HepG2 (cell line): ENCODE data around the gene TNNT3. TPM values are rescaled to one million over a fixed set of nuclear protein-coding genes. Genes with fewer than 3 reads are reported as not detected.

ENCODE experiments used
- ATAC-seq: fragments of 200-7000 bp; cut with Tn5 transposase; 3 replicates; pipeline ENCODE4 v1.9.1; 2020; ENCODE audit warnings: mild to moderate bottlenecking, moderate library complexity
- BruUV-seq: library from RNA; stranded (reverse); fragments of 400-500 nt; replicated peaks from 2 replicates; lab custom pipeline; 2021; lab: Mats Ljungman, UMichigan
- CTCF ChIA-PET: fragments of 300-600 bp; formaldehyde crosslinking; extraction: SDS; loops from one replicate; lab custom pipeline; 2021; ENCODE audit warnings: low total read pairs, inconsistent platforms, low intra/inter-chr PET ratio; lab: Yijun Ruan, JAX
- POLR2A ChIA-PET: fragments of 350-600 bp; sonication (Branson Sonifier 250); formaldehyde crosslinking; loops from one replicate; lab custom pipeline; 2020; ENCODE audit warnings: antibody characterized with exemption, inconsistent platforms; lab: Yijun Ruan, JAX
- DNase-seq: peaks from one replicate; pipeline ENCODE4 v3.0.0-alpha.2; 2015; ENCODE audit warnings: low spot score
- FAIRE-seq: peaks from 3 replicates; lab custom pipeline; 2011; peaks lifted over from hg19 to GRCh38; lab: Jason Lieb, UNC
- H2AFZ ChIP-seq: one replicate; pipeline ENCODE4 v1.6.1; 2011; ENCODE audit warnings: low read length, inconsistent platforms
- H3K27ac ChIP-seq: fragments of 300-600 bp; 3 replicates; pipeline ENCODE4 v1.8.0; 2011; ENCODE audit warnings: mixed run types, mild to moderate bottlenecking, mixed read lengths, low read length, inconsistent platforms; ENCODE audit not compliant: insufficient read depth; ENCODE audit errors: extremely low read length
- H3K27me3 ChIP-seq, 2 experiments: fragments of 200-600 bp in 1 of 2; 2 replicates in 1 of 2; 3 replicates in 1 of 2; pipeline versions ENCODE4 v1.6.0 to v1.8.0; 2011; ENCODE audit warnings: low read length in 2 of 2, mild to moderate bottlenecking in 2 of 2, moderate library complexity in 2 of 2, inconsistent platforms in 1 of 2; ENCODE audit not compliant: insufficient read depth in 2 of 2, control insufficient read depth in 1 of 2
- H3K36me3 ChIP-seq, 2 experiments: fragments of 200-600 bp in 1 of 2; replicated peaks in 1 of 2; 2 replicates in 1 of 2; 3 replicates in 1 of 2; pipeline versions ENCODE4 v1.5.1 to v1.8.0; 2011; ENCODE audit warnings: low read length in 2 of 2, inconsistent platforms in 1 of 2; ENCODE audit not compliant: insufficient read depth in 2 of 2, control insufficient read depth in 1 of 2
- H3K4me1 ChIP-seq: 2 replicates; pipeline ENCODE4 v1.5.1; 2012; ENCODE audit warnings: low read length, inconsistent platforms; ENCODE audit not compliant: insufficient read depth
- H3K4me2 ChIP-seq: 2 replicates; pipeline ENCODE4 v1.6.0; 2011; ENCODE audit warnings: low read depth, low read length, inconsistent platforms
- H3K4me3 ChIP-seq, 3 experiments: fragments of 200-600 bp in 1 of 3; sonication (generic), shearing (Covaris generic) in 1 of 3; replicated peaks in 1 of 3; 2 replicates each; pipeline ENCODE4 v1.5.1; 2011 to 2016; ENCODE audit warnings: low read length in 3 of 3, inconsistent platforms in 2 of 3, low read depth in 2 of 3, mild to moderate bottlenecking in 2 of 3, control low read depth in 1 of 3, mixed read lengths in 1 of 3; ENCODE audit not compliant: insufficient read depth in 1 of 3
- H3K79me2 ChIP-seq: one replicate; pipeline ENCODE4 v1.6.1; 2011; ENCODE audit warnings: low read length, inconsistent platforms; ENCODE audit not compliant: insufficient read depth
- H3K9ac ChIP-seq: 2 replicates; pipeline ENCODE4 v1.6.0; 2011; ENCODE audit warnings: mild to moderate bottlenecking, low read depth, low read length, inconsistent platforms; ENCODE audit not compliant: insufficient read depth
- H3K9me3 ChIP-seq: 2 replicates; pipeline ENCODE4 v1.5.1; 2012; ENCODE audit warnings: mild to moderate bottlenecking, low read length
- H4K20me1 ChIP-seq: 2 replicates; pipeline ENCODE4 v1.6.0; 2011; ENCODE audit warnings: inconsistent platforms, mild to moderate bottlenecking, low read length, moderate library complexity; ENCODE audit not compliant: insufficient read depth
- SOX13 ChIP-seq, 3 experiments: fragments of 450-650 bp in 1 of 3; sonication (generic) in 1 of 3; formaldehyde crosslinking in 1 of 3; IDR thresholded peaks in 2 of 3; conservative IDR thresholded peaks in 1 of 3; 2 replicates each; pipeline versions ENCODE4 v1.5.0 to v1.6.1; 2016 to 2020; ENCODE audit warnings: antibody characterized with exemption in 1 of 3, mild to moderate bottlenecking in 1 of 3, missing compliant biosample characterization in 1 of 3, missing genetic modification reagents in 1 of 3, moderate library complexity in 1 of 3
- TBL1XR1 ChIP-seq: fragments of 150-350 bp; IDR thresholded peaks from 2 replicates; pipeline ENCODE4 v1.6.1; 2014; ENCODE audit warnings: borderline replicate concordance, low read length; ENCODE audit not compliant: partially characterized antibody
- ZNF263 ChIP-seq: sonication (generic); formaldehyde crosslinking; IDR thresholded peaks from 2 replicates; pipeline ENCODE4 v1.4.0; 2020; ENCODE audit warnings: missing genetic modification reagents
- ZNF558 ChIP-seq: sonication (generic); formaldehyde crosslinking; IDR thresholded peaks from 2 replicates; pipeline ENCODE4 v1.9.0; 2022; ENCODE audit warnings: mild to moderate bottlenecking, missing genetic modification reagents, borderline replicate concordance
- ZNF660 ChIP-seq: sonication (generic); formaldehyde crosslinking; IDR thresholded peaks from 2 replicates; pipeline ENCODE4 v1.5.1; 2020; ENCODE audit warnings: mild to moderate bottlenecking, low read depth, missing genetic modification reagents, borderline replicate concordance
- WGBS: methylation state at CpG from one replicate; pipeline ENCODE4 v1.1.6; 2017; ENCODE audit warnings: low lambda C conversion rate; 5-methylcytosine and 5-hydroxymethylcytosine counted together
- in situ Hi-C: cut with HindIII; loops from 2 replicates; pipeline ENCODE4 v1.10.0; 2017; ENCODE audit warnings: low pct_unique_long_range_greater_than_20kb; ENCODE audit not compliant: extremely low pct_ligation_motif_present
- intact Hi-C: fragments of 100-400 bp; cut with micrococcal nuclease; formaldehyde crosslinking; loops from one replicate; pipeline ENCODE4 v1.10.0; 2022; ENCODE audit not compliant: unreplicated experiment
- polyA plus RNA-seq, 8 experiments: library from polyadenylated mRNA; depleted of rRNA in 3 of 8; stranded (reverse) in 7 of 8; unstranded in 1 of 8; fragments of >200 nt; fragmentation: Illumina TruSeq in 4 of 8; extraction: Trizol in 4 of 8; gene quantifications; 2 replicates each; pipeline versions ENCODE4 v1.2.1 to v1.2.3, GENCODE V29; 2011 to 2016; ENCODE audit warnings: low read depth in 4 of 8, missing spikeins in 1 of 8, mixed read lengths in 1 of 8; ENCODE audit not compliant: insufficient read depth in 1 of 8
- total RNA-seq, 5 experiments: library from RNA; depleted of rRNA; stranded (reverse); fragments of >200 nt; fragmentation: Illumina TruSeq; extraction: Trizol; gene quantifications; 2 replicates each; pipeline ENCODE4 v1.2.3, GENCODE V29; 2016; ENCODE audit warnings: low read depth in 1 of 5

Gene TNNT3
- total and polyA plus RNA-seq, 2 of the 13 experiments (the other 11 are each of a cell fraction or from before 2014, with no cell fraction given), result not detected

DNA sequence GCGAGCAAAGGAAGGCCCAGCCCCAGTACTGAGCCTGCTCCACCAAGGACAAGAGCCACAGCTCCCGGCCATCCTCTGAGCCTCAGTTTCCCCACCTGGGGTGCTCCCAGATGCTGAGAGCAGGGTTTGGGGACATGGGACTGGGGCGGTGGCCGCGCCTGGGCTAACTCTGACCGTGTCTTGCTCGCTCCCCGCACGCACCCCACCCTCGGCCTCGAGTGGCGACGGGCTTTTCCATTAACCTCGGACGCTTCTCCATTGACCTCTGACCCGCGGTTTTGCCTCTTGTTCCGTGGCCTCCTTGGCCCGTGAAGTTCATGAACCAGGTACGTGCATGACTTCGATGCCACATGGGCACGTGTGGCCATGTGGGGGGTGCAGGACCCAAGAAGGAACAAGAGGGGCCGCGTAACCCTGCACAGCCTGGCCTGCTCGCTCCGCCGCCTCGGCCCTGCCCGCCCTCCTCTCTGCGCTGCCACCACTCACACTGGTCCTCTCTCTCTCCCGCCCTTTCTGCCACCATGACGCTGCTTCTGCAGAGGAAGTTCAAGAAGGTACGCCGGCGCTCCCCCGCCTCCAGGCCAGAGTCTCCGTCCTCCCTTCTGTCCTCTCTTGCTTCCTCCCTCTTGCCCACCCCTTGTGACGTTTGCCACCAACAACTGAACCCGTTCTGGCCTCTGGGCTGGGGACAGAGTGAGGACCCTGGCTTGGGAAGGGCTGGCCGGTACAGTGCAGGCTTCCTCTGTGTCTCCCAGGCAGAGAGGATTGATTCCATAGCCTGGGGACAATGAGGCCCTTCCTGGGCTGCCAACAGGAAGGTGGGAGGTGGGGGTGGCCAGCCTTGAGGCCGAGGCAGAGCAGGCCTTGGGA is 6.9 kb downstream of the TNNT3 start:
- H3K4me2 ChIP-seq, result no peak overlapping the region
- H3K27me3 ChIP-seq, result peaks cover 29 to 86% of the 10 kb centered on the region in 2 experiments
- no peaks in the 10 kb centered on the region for H3K4me1 ChIP-seq
- TF ChIP-seq ZNF558 (CRISPR knock-in tag) (no peak), ZNF660 (no peak), SOX13 (IDR thresholded peaks at IDR 0.05) (no peak), SOX13 (CRISPR knock-in tag; conservative IDR thresholded peaks at IDR 0.05 in 1 of 2, IDR thresholded peaks at IDR 0.05 in 1 of 2) (no peak), TBL1XR1 (no peak), ZNF263 (CRISPR knock-in tag) (peak; percentile 75)
- no peak for ATAC-seq
- no peak for DNase-seq
- no peaks in the 10 kb centered on the region for H4K20me1 ChIP-seq
- no TSS peak for BruUV-seq
- H3K36me3 ChIP-seq, result no peaks in the 10 kb centered on the region
- no peak overlapping the region for H3K27ac ChIP-seq
- CTCF ChIA-PET, result no interaction called here
- POLR2A ChIA-PET, result no interaction called here
- no peaks in the 10 kb centered on the region for H3K9me3 ChIP-seq
- no peak overlapping the region for H2AFZ ChIP-seq
- H3K9ac ChIP-seq, result no peak overlapping the region
- no peaks in the 10 kb centered on the region for H3K79me2 ChIP-seq
- intact Hi-C loops (no loop called here), in situ Hi-C loops (no loop called here)
- 49% methylated on average over 36 of the region's 41 CpGs for WGBS
- FAIRE-seq, result no peak
- H3K4me3 ChIP-seq, result no peak overlapping the region
